HG02798 (cell line): ENCODE results near the gene NAT10.
"Not testable (repeated sequence)": the region's sequence is repeated elsewhere in the genome, so short reads cannot be mapped to it uniquely, and the experiment has no call there.

Experiments used
- ATAC-seq: cut with Tn5 transposase; IDR thresholded peaks from one replicate; pipeline ENCODE4 v1.9.1; 2021; ENCODE audit warnings: mild to moderate bottlenecking; ENCODE audit not compliant: unreplicated experiment, poor library complexity

Gene NAT10

DNA sequence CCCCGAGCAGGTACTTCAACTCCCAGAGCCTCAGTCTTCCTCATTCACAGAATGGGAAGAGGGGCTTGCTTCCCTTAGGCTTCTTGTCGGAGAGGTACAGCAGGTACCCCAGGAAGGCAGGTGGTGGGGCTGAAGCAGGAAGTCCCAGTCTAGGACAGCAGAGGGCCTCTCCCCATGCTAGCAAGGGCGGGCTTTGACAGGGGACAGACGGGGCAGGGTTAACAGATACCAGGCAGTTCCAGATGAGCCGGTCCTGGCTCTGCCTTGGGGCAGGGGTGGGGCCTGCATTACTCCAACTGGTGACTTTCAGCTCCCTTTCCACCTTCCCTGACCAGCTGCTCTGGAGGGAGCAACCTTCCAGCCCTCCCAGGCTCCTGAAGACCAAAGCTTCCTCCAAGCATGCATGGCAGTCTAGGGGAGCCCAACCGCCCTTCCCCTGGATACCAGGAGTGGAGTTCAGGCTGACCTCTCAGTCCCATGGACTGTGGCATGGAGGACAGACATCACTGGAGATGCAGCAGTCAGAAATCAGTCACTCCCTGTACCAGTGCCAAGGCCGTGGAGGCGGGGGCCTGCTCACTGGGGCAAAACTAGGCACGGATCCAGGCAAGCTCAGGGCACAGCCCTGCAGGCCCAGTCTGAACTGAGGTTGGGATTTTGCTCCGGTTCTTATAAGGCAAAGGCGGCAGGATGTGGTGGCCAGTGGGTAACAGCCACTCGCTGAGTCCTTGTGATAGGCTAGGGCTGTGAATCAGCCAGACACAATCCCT lies 60.5 kb downstream of the NAT10 start:
- no peak for ATAC-seq

DNA sequence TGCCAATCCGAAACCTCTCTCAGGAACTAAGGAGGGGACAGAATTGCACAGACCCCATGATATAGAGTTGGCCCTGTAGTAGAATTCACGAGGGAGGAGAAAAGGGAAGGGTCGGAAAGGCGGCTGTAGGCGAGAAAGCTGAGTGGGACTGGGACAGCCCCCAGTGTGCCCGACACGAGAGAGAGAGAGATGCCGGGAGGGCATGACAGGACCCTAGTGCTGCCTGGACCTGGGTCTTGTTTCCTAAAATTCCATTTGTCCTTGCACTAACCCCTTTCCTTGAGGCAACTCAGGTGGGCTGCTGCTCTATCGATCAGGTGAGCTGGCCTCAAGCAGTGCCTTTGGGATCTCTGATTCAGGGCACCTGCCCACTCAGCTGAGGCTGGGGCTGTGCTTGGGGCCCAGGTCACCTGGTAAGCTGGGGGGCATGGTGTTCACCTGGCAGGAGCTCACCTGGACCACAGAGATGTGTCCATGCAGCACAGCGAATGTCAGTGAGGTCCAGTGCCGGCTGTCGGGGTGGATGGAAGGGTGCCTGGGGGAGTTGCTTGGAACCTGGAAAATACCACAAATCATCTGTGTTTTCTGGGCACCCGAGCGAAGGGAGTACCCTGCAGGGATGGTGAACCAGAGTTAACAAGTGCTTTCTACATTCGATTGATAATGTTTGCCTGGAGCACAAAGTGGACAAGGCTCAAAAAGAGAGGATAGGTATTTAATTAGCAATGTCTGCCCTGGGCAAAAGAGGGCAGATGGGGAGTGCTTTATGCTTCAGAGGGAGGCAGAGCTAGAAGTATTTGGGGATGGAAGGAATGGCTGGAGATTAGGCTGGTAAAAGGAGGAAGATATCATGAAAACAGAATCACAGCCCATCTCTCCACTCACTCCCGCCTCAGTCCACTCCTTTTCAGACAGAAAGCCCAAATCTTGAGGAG lies 61.6 kb downstream of the NAT10 start:
- ATAC-seq = no peak

- no peak for ATAC-seq
Observed at GRCh38 chr11:34167961-34168360, 62.5 kb downstream of the NAT10 start.

- no peak for ATAC-seq
Observed at GRCh38 chr11:34168642-34169420, 63.4 kb downstream of the NAT10 start.

DNA sequence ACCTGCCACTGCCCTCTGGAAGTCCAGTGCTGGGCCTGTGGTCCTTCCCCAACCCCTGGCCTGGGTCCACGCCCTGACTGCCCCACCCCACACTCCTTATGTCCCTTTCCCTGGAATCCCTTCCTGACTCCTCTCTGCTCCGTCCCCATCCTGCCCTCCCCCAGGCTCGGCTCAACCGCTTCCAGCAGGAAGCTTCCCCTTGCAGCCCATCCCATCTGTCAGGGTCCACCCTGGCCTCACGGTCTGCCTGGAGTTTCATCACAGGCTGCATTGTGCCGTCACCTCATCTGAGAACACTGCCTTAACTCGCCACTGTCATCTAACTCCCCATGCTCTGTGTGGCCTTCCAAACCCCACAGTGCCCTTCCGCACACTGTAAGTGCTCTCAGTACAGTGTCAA lies 64.3 kb downstream of the NAT10 start:
- no peak for ATAC-seq

DNA sequence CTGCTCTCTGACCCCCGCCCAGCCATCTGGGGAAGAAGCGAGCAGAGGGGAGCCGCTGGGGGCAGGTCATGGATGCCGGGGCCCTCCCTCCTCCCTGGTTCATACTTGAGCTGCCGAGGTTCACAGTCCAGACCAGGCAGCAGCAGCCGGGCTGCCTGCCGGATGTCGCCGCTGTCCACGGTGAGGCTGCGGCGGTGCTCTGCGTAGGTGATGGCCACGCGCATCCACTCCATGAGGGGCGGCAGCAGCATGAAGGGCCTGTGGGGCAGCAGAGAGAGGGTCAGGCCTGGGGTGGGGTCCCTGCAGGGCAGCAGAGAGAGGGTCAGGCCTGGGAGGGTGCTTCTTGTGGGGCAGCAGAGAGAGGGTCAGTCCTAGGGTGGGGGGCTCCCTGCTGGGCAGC lies 67.6 kb downstream of the NAT10 start:
- no peak for ATAC-seq

DNA sequence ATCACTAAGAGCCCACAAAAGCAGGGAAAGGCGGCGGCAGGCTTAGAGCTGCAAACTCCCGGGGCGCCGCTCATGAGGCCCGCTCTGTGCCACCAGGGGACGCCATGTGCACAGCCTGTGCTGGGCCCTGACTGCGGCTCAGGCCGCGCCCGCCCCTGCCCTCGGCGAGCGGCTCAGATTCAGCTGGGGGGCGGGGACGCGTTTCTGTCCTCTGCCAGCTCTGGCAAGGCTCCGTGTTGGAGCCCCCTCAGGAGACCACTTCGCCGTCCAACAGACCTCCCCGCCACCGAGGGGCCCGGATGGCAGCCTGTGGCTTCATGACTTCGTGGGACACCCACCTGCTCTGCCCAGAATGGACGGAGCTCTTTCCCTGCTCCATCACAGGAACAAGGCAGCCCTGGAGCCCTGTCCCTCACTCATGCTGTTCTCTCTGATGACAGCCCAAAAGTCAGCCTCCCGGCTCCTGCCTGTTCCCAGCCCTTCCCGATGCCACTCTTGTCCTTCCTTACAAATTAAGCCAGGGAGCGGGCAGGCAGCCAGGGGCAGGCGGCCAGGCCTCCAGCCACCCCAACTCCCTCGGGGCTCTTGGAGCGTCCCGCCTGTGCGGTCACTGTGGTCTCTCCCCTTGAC lies 69.1 kb downstream of the NAT10 start:
- ATAC-seq = peak; percentile 92

- ATAC-seq = peak; percentile 30
Observed at GRCh38 chr11:34175284-34176019, 70.0 kb downstream of the NAT10 start.

- ATAC-seq = no peak
Observed at GRCh38 chr11:34176751-34177209, 71.4 kb downstream of the NAT10 start.

GRCh38 chr11:34178209-34178821 lies 72.9 kb downstream of the NAT10 start:
- ATAC-seq = no peak

DNA sequence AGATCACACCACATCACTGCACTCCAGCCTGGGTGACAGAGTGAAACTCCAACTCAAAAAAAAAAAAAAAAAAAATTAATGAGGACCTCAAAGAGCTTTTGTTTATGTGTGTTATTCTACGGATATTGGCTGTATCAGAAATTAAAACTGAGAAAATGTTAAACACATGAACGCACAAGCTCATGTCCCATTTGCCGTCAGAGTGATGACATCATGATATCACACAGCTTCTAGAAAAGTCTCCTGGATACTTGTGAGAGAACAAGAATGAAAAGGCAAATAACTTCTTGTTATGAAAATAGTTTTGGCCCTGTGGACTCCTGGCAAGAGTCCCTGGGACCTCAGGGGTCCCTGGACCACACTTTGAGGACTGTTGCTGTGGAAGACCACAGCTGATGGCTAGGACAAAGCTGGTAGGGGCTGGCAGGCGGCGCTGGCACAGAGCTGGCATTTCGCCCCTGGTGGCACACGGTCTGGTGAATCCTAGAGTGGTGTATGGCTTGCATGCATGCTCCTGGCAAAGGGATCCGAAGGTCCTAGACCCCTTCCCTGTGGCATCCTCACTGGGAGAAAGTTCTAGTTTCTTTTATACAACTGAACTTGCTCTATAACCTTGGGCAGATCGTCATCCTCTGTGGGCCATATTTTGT lies 73.7 kb downstream of the NAT10 start:
- ATAC-seq = no peak

DNA sequence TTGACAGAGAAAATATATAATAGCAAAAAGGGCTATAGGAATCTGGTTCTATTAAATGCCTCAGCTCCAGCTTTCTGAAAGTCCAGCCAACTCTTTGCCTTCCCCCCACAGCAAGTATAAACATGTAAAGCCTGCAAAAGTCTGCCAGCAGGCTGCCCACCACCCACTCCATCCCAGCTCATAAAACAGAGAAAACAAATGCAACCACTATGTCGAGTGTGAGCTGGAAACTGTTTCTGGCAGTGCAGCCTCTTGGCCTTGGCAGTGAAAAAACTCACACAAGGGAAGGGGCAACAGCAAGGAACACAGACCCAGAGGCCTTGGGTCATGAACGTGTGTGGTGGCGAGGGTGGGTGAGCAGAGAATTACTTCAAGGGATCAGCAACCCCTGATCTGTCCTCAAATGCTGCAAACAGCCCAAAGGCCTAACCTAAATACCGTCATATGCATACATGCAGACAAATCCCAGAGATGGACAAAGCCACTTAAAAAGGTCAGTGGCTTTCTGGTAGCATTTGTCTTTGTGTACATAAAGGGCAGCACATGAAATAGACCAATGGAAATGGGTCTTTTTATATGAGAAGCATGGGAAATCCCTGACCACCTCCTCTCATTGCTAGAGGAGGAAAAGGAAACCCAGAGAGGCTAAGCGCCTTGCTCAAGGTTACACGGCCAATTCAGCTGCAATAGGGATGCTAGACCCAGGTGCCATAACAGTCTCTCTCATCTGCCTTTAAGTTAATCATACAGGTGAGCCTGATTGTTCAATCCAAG lies 74.8 kb downstream of the NAT10 start:
- peak; percentile 46 for ATAC-seq

- ATAC-seq = not testable (repeated sequence)
Observed at GRCh38 chr11:34180814-34181165, 75.4 kb downstream of the NAT10 start.

DNA sequence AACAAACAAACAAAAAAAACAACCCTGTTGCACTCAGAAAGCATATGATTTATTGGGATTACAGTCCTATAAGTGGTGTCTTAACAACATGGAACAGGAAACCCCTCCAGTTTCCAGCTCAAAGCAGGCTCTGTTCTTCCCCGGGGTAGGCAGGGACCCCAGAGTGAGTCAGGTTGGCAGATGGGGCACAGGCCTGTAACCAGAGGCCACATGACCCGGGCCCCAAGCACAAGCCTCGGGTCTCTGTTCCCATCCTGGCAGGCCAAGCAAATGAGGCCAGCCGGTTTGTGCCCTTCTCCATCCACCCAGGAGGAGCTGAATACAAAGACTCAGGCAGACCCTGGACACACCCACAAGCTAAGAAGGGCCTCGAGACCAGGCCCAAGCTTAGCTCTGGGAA lies 75.8 kb downstream of the NAT10 start:
- ATAC-seq = no peak

GRCh38 chr11:34181856-34182405 lies 76.5 kb downstream of the NAT10 start:
- no peak for ATAC-seq

DNA sequence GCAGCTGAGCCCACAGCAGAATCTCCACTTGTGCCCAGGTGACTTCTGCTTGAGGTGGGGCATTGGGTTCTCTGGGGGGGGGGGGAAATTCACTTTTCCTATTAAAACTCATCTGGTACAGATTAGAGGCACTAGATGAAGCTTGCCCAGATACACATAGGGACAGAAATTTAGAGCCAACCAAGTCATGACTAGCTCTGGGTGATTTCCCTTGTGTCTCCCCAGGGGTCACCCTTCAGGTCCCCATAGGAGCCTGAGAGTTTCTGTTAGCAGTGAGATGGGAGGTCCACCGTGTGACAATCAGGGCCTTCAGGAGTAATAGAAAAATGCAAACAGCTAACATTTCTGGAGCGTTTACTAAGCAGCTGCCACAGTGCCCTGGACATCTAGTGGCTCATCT lies 77.0 kb downstream of the NAT10 start:
- no peak for ATAC-seq

- no peak for ATAC-seq
Observed at GRCh38 chr11:34182921-34183685, 77.7 kb downstream of the NAT10 start.
